Endothelial cell of umbilical vein (primary cell): ENCODE data around the gene LIN28B. TPM values are rescaled to one million over a fixed set of nuclear protein-coding genes. Genes with fewer than 3 reads are reported as not detected.

Source experiments
- BruUV-seq: library from RNA; stranded (reverse); fragments of 400-500 nt; replicated peaks from 2 replicates; lab custom pipeline; 2021; lab: Mats Ljungman, UMichigan
- CTCF ChIA-PET: fragments of 300-600, 350-600 bp; sonication (Branson Sonifier 250); formaldehyde crosslinking; loops from one replicate; lab custom pipeline; 2021; ENCODE audit warnings: antibody characterized with exemption, inconsistent platforms; lab: Charles Lee
- POLR2A ChIA-PET: fragments of 300-600, 350-600 bp; sonication (Branson Sonifier 250); formaldehyde crosslinking; loops from one replicate; lab custom pipeline; 2021; ENCODE audit warnings: antibody characterized with exemption, inconsistent platforms; lab: Charles Lee
- DNase-seq: peaks from one replicate; pipeline ENCODE4 v3.0.0-alpha.2; 2011; ENCODE audit warnings: low read depth, low spot score
- FAIRE-seq: peaks from 2 replicates; lab custom pipeline; 2011; peaks lifted over from hg19 to GRCh38; lab: Jason Lieb, UNC
- H2AFZ ChIP-seq: 2 replicates; pipeline ENCODE4 v1.6.0; 2012; ENCODE audit warnings: low read depth, low read length, control low read depth, inconsistent platforms
- H3K27ac ChIP-seq: 2 replicates; pipeline ENCODE4 v1.5.1; 2011; ENCODE audit warnings: low read depth, mild to moderate bottlenecking, control low read depth, low read length, moderate library complexity; ENCODE audit not compliant: insufficient read depth
- H3K27me3 ChIP-seq, 2 experiments: 2 replicates each; pipeline versions ENCODE4 v1.6.0 to v1.6.1; 2011; ENCODE audit warnings: low read length in 2 of 2, mixed read lengths in 1 of 2; ENCODE audit not compliant: control insufficient read depth in 2 of 2, insufficient read depth in 2 of 2
- H3K36me3 ChIP-seq, 2 experiments: 2 replicates in 1 of 2; 3 replicates in 1 of 2; pipeline ENCODE4 v1.5.1; 2011; ENCODE audit warnings: low read length in 2 of 2, mild to moderate bottlenecking in 1 of 2, moderate library complexity in 1 of 2; ENCODE audit not compliant: control insufficient read depth in 2 of 2, insufficient read depth in 2 of 2; ENCODE audit errors: extremely low read depth in 1 of 2
- H3K4me1 ChIP-seq: 3 replicates; pipeline ENCODE4 v1.5.1; 2011; ENCODE audit warnings: mild to moderate bottlenecking, low read length; ENCODE audit not compliant: control insufficient read depth, insufficient read depth; ENCODE audit errors: extremely low read depth
- H3K4me2 ChIP-seq: 2 replicates; pipeline ENCODE4 v1.6.1; 2011; ENCODE audit warnings: low read length, control low read depth, mixed read lengths; ENCODE audit not compliant: insufficient read depth
- H3K4me3 ChIP-seq, 3 experiments: fragments of 200-600 bp in 1 of 3; sonication (generic), shearing (Covaris generic) in 1 of 3; replicated peaks in 1 of 3; 2 replicates each; pipeline ENCODE4 v1.5.1; 2011 to 2016; ENCODE audit warnings: control low read depth in 3 of 3, low read length in 3 of 3, mild to moderate bottlenecking in 2 of 3, inconsistent platforms in 1 of 3, low read depth in 1 of 3, moderate library complexity in 1 of 3; ENCODE audit not compliant: insufficient read depth in 1 of 3
- H3K79me2 ChIP-seq: 2 replicates; pipeline ENCODE4 v1.6.0; 2012; ENCODE audit warnings: low read length, inconsistent platforms; ENCODE audit not compliant: control insufficient read depth, insufficient read depth
- H3K9ac ChIP-seq: replicated peaks from 2 replicates; pipeline ENCODE3; 2011; ENCODE audit warnings: low read length, control low read depth; ENCODE audit not compliant: insufficient read depth; ENCODE audit errors: extremely low read depth
- H3K9me1 ChIP-seq: replicated peaks from 3 replicates; pipeline ENCODE4 v1.6.0; 2011; ENCODE audit warnings: mild to moderate bottlenecking, low read length; ENCODE audit not compliant: control insufficient read depth, insufficient read depth; ENCODE audit errors: extremely low read depth
- H3K9me3 ChIP-seq: replicated peaks from 2 replicates; pipeline ENCODE4 v1.5.1; 2012; ENCODE audit warnings: low read length, inconsistent platforms; ENCODE audit not compliant: control insufficient read depth, insufficient read depth
- H4K20me1 ChIP-seq: replicated peaks from 2 replicates; pipeline ENCODE3; 2011; ENCODE audit warnings: mild to moderate bottlenecking, low read length; ENCODE audit not compliant: control insufficient read depth, insufficient read depth; ENCODE audit errors: extremely low read depth
- EZH2 ChIP-seq: IDR thresholded peaks from 2 replicates; pipeline ENCODE4 v1.6.1; 2012; ENCODE audit warnings: borderline replicate concordance, low read depth, mild to moderate bottlenecking, moderate library complexity, low read length, inconsistent platforms; ENCODE audit not compliant: severe bottlenecking
- MAX ChIP-seq: IDR thresholded peaks from 2 replicates; pipeline ENCODE4 v1.6.1; 2011; ENCODE audit not compliant: insufficient read depth, insufficient read length
- MYC ChIP-seq: IDR thresholded peaks from one replicate; pipeline ENCODE4 v1.6.1; 2011; ENCODE audit warnings: mild to moderate bottlenecking, low read depth, low read length
- dilution Hi-C: fragments of 300-500 bp; cut with MboI; formaldehyde crosslinking; loops from one replicate; pipeline ENCODE4 v1.15.0; 2019; ENCODE audit warnings: low sequenced_read_pairs; ENCODE audit not compliant: extremely low pct_ligation_motif_present
- intact Hi-C: fragments of 100-400 bp; cut with micrococcal nuclease; formaldehyde crosslinking; loops from one replicate; pipeline ENCODE4 v1.10.0; 2022
- polyA plus RNA-seq, 4 experiments: library from polyadenylated mRNA; depleted of rRNA in 3 of 4; stranded (reverse) in 3 of 4; unstranded in 1 of 4; fragments of >200 nt; gene quantifications; 2 replicates each; pipeline versions ENCODE4 v1.2.1 to v1.2.3, GENCODE V29; 2011 to 2012; ENCODE audit warnings: missing spikeins in 1 of 4
- total RNA-seq: library from RNA; stranded (reverse); gene quantifications from 2 replicates; pipeline ENCODE4 v1.2.3, GENCODE V29; 2021

Gene LIN28B
- total and polyA plus RNA-seq, 2 donors (not counting 3 experiments of a cell fraction or from before 2014, with no cell fraction given) = not detected

- intact Hi-C loops (no loop called here), dilution Hi-C loops (no loop called here)
- FAIRE-seq (no peak), DNase-seq (no peak)
- Histone ChIP-seq H3K27ac (no peak overlapping the region), H3K4me1 (peaks cover 6% of the 10 kb centered on the region), H3K27me3 (peaks cover 52 to 76% of the 10 kb centered on the region in 2 experiments), H3K9me3 (no peaks in the 10 kb centered on the region), H3K36me3 (no peaks in the 10 kb centered on the region), H3K4me3 (no peak overlapping the region), H3K79me2 (no peaks in the 10 kb centered on the region), H4K20me1 (no peaks in the 10 kb centered on the region), H3K4me2 (peak overlapping the region; percentile 55), H3K9me1 (no peaks in the 10 kb centered on the region), H3K9ac (no peak overlapping the region), H2AFZ (no peak overlapping the region)
- no TSS peak for BruUV-seq
- CTCF ChIA-PET = interaction anchor here (1.8 to 3.9 kb wide), 2 partner anchors 12 to 17 kb away, joined by 3 to 17 read pairs; no protein-coding TSS in a partner anchor
- TF ChIP-seq MAX (no peak), EZH2 (peak; percentile 40)
- POLR2A ChIA-PET = no interaction called here
These were observed 632 bp downstream of the LIN28B start for GRCh38 chr6:104957301-104958177.

GRCh38 chr6:104958178-104959025 is 1.5 kb downstream of the LIN28B start:
- Histone ChIP-seq H3K9ac (no peak overlapping the region), H4K20me1 (no peaks in the 10 kb centered on the region), H3K9me3 (no peaks in the 10 kb centered on the region), H3K27ac (no peak overlapping the region), H3K27me3 (peaks cover 44 to 68% of the 10 kb centered on the region in 2 experiments), H2AFZ (no peak overlapping the region), H3K4me3 (no peak overlapping the region), H3K4me1 (peaks cover 6% of the 10 kb centered on the region), H3K9me1 (no peaks in the 10 kb centered on the region), H3K4me2 (no peak overlapping the region), H3K79me2 (no peaks in the 10 kb centered on the region), H3K36me3 (no peaks in the 10 kb centered on the region)
- FAIRE-seq = no peak
- dilution Hi-C loops (no loop called here), intact Hi-C loops (no loop called here)
- no peak for DNase-seq
- ChIA-PET POLR2A (no interaction called here), CTCF (interaction anchor here (1.0 to 3.9 kb wide), 3 partner anchors 10 to 119 kb away, joined by 4 to 17 read pairs (median 6); no protein-coding TSS in a partner anchor)
- BruUV-seq = no TSS peak
- no peak for TF ChIP-seq MYC
- TF ChIP-seq EZH2 = peak; percentile 24
